Psoas muscle (tissue), 8 donors: Measurements from ENCODE around the gene STAG1. TPM values are rescaled to one million over a fixed set of nuclear protein-coding genes. Genes with fewer than 3 reads are reported as not detected.

Experiments used
- ATAC-seq, 4 donors: fragments of 200-7000 bp; cut with Tn5 transposase; one replicate each; pipeline ENCODE4 v1.9.1; 2020; ENCODE audit warnings: moderate library complexity in 3 of 4, mild to moderate bottlenecking in 2 of 4
- DNase-seq, 2 donors: peaks; one replicate each; pipeline ENCODE4 v3.0.0-alpha.2; 2020
- H3K27ac ChIP-seq: fragments of 200-600 bp; one replicate; pipeline ENCODE4 v1.8.0; 2022
- H3K27me3 ChIP-seq, 3 donors: fragments of 200-600 bp in 1 of 3; one replicate each; pipeline versions ENCODE4 v1.6.1 to v1.8.0; 2013 to 2022; ENCODE audit warnings: low read length in 2 of 3, mild to moderate bottlenecking in 2 of 3, moderate library complexity in 1 of 3; ENCODE audit not compliant: insufficient read depth in 3 of 3
- H3K36me3 ChIP-seq, 2 donors: fragments of 200-600 bp in 1 of 2; one replicate each; pipeline versions ENCODE4 v1.6.1 to v1.8.0; 2013 to 2022; ENCODE audit warnings: low read depth in 1 of 2, mild to moderate bottlenecking in 1 of 2, moderate library complexity in 1 of 2; ENCODE audit not compliant: insufficient read depth in 1 of 2
- H3K4me1 ChIP-seq: fragments of 200-600 bp; one replicate; pipeline ENCODE4 v1.8.0; 2022
- H3K4me3 ChIP-seq: fragments of 200-600 bp; one replicate; pipeline ENCODE4 v1.8.0; 2022; ENCODE audit warnings: mild to moderate bottlenecking
- H3K9me3 ChIP-seq: fragments of 200-600 bp; one replicate; pipeline ENCODE4 v1.8.0; 2022
- CTCF ChIP-seq: fragments of 200-600 bp; IDR thresholded peaks from one replicate; pipeline ENCODE4 v1.8.0; 2022; ENCODE audit warnings: antibody characterized with exemption
- WGBS, 3 donors: extraction: QIAGEN DNeasy Blood & Tissue Kit; methylation state at CpG; one replicate each; pipeline versions ENCODE4 v1.1.6 to v1.1.7; 2013; 5-methylcytosine and 5-hydroxymethylcytosine counted together
- intact Hi-C, 2 donors: fragments of 100-400 bp; cut with DNase I; formaldehyde crosslinking; loops; one replicate each; pipeline versions ENCODE4 v1.11.0 to v1.14.2; 2022
- polyA plus RNA-seq, 3 donors: library from polyadenylated mRNA; stranded (reverse); fragments of 200-250 nt; gene quantifications; one replicate each; pipeline ENCODE4 v1.2.3, GENCODE V29; 2013
- total RNA-seq, 4 donors: library from RNA; stranded (reverse); fragmentation: NEBNext Ultra II Directional in 2 of 4; extraction: Animal tissue kit (Norgen Biotek cat#: 25700) in 2 of 4; gene quantifications; one replicate each; pipeline versions ENCODE4 v1.2.1 to v1.2.4, GENCODE V29; 2021 to 2023
- donor health status: healthy with polysubstance abuse.
- donor health status: DM: no; HTN: no; CAD: no; lungs with moderate emphysema.
- donor health status: Bipolar disorder and iron deficiency.
- donor health status: healthy.
- donor health status: DM: yes; HTN: yes; CAD: no.
- donor health status: DM: no; HTN: no; CAD: no.
- donor health status: DM: no; HTN: no; CAD: no.
- donor health status: DM: yes; HTN: yes; CAD: no.

Gene STAG1
- total and polyA plus RNA-seq, 7 donors, result 8.8 to 27.7 (median 19.7) TPM

GRCh38 chr3:136735103-136735502, 17.1 kb downstream of the STAG1 start:
- DNase-seq (no peak), ATAC-seq (no peak)
- Histone ChIP-seq H3K4me3 (no peak overlapping the region), H3K27me3 (no peaks in the 10 kb centered on the region), H3K4me1 (peaks cover 40% of the 10 kb centered on the region), H3K27ac (no peak overlapping the region), H3K9me3 (no peaks in the 10 kb centered on the region), H3K36me3 (no peaks in the 10 kb centered on the region)
- intact Hi-C loops, result no loop called here
- 92 to 95% (median 93%) methylated on average over 3 of the region's 3 CpGs for WGBS, 3 donors
- no peak for TF ChIP-seq CTCF

DNA sequence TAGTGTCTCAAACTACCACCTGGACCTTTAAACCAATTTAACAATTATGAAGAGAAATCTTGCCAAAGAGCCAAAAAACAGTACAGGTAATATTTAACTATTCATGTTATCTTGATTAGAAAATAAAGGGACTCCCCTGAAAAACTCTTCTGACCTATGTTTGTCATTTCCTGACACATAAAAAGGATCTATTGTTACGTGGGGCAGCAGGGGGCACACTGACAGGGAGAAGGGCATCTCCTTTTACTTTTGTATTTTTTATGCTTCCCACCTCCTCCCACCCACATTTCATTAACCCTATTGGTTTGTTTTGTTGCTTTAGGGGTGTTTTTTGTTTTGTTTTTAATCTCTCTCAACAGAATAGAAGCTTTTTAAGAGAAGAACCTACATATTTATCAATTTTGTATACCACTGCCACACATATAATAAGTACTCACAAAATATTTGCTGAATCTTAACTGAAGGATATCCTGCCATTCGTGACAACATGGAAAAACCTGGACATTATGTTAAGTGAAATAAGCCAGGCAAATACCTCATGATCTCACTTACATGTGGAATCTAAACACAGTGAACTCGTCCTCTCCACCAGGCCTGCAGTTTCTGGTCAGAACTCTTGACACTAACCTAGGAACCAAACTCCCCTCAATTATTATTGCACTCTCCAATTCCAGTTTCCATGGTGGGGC, 17.7 kb downstream of the STAG1 start:
- intact Hi-C loops, result no loop called here
- ATAC-seq, result no peak
- Histone ChIP-seq H3K4me3 (no peak overlapping the region), H3K27ac (no peak overlapping the region), H3K9me3 (no peaks in the 10 kb centered on the region), H3K27me3 (no peaks in the 10 kb centered on the region), H3K4me1 (peaks cover 41% of the 10 kb centered on the region), H3K36me3 (no peaks in the 10 kb centered on the region)
- no peak for DNase-seq
- no peak for TF ChIP-seq CTCF
- WGBS, 3 donors, result 51 to 67% (median 59%) methylated on average over 3 of the region's 3 CpGs

GRCh38 chr3:136733317-136733833, 18.8 kb downstream of the STAG1 start:
- DNase-seq (no peak), ATAC-seq (no peak)
- H3K4me1 ChIP-seq, result peaks cover 50% of the 10 kb centered on the region
- H3K36me3 ChIP-seq, result no peaks in the 10 kb centered on the region
- no peak for TF ChIP-seq CTCF
- H3K9me3 ChIP-seq, result no peaks in the 10 kb centered on the region
- intact Hi-C loops, result no loop called here
- WGBS, 3 donors, result 88 to 93% (median 89%) methylated on average over 5 of the region's 5 CpGs
- H3K4me3 ChIP-seq, result no peak overlapping the region
- no peak overlapping the region for H3K27ac ChIP-seq
- H3K27me3 ChIP-seq, result no peaks in the 10 kb centered on the region

GRCh38 chr3:136731274-136731884, 20.8 kb downstream of the STAG1 start:
- intact Hi-C loops, result no loop called here
- WGBS, 3 donors, result 57 to 61% (median 58%) methylated on average over 4 of the region's 4 CpGs
- no peaks in the 10 kb centered on the region for H3K36me3 ChIP-seq
- H3K4me1 ChIP-seq, result peaks cover 64% of the 10 kb centered on the region
- H3K27ac ChIP-seq, result no peak overlapping the region
- H3K9me3 ChIP-seq, result no peaks in the 10 kb centered on the region
- ATAC-seq (no peak), DNase-seq (no peak)
- TF ChIP-seq CTCF, result no peak
- H3K27me3 ChIP-seq, result no peaks in the 10 kb centered on the region
- H3K4me3 ChIP-seq, result no peak overlapping the region
